IMR-90 (cell line): Measurements from ENCODE around the gene MCTP1. TPM values are rescaled to one million over a fixed set of nuclear protein-coding genes. Genes with fewer than 3 reads are reported as not detected.

Source experiments
- ATAC-seq: fragments of 200-7000 bp; cut with Tn5 transposase; 2 replicates; pipeline ENCODE4 v1.9.1; 2020; ENCODE audit warnings: low read depth, mild to moderate bottlenecking, moderate library complexity
- BruUV-seq: library from RNA; stranded (reverse); fragments of 400-500 nt; replicated peaks from 2 replicates; lab custom pipeline; 2021; lab: Mats Ljungman, UMichigan
- CTCF ChIA-PET: fragments of 300-600 bp; formaldehyde crosslinking; extraction: SDS; loops from one replicate; lab custom pipeline; 2021; ENCODE audit warnings: antibody characterized with exemption; lab: Yijun Ruan, JAX
- POLR2A ChIA-PET: fragments of 300-600 bp; sonication (Branson Sonifier 250); formaldehyde crosslinking; loops from one replicate; lab custom pipeline; 2022; ENCODE audit warnings: antibody characterized with exemption; ENCODE audit not compliant: unreplicated experiment; lab: Charles Lee
- DNase-seq: peaks from one replicate; pipeline ENCODE4 v3.0.0; 2013
- H2AFZ ChIP-seq: replicated peaks from 2 replicates; pipeline ENCODE3; 2013; ENCODE audit warnings: low read length, mild to moderate bottlenecking; ENCODE audit not compliant: poor library complexity
- H2AK5ac ChIP-seq: 2 replicates; pipeline ENCODE4 v1.6.1; 2013; ENCODE audit warnings: low read depth, low read length, inconsistent platforms
- H2AK9ac ChIP-seq: replicated peaks from 2 replicates; pipeline ENCODE3; 2013; ENCODE audit warnings: mild to moderate bottlenecking, low read depth, low read length, moderate library complexity; ENCODE audit not compliant: poor library complexity
- H2BK120ac ChIP-seq: 2 replicates; pipeline ENCODE4 v1.6.1; 2013; ENCODE audit warnings: low read depth, low read length, inconsistent platforms
- H2BK15ac ChIP-seq: 3 replicates; pipeline ENCODE4 v1.6.1; 2013; ENCODE audit warnings: low read depth, low read length, inconsistent platforms
- H2BK20ac ChIP-seq: 2 replicates; pipeline ENCODE4 v1.6.1; 2013; ENCODE audit warnings: low read depth, mild to moderate bottlenecking, inconsistent platforms, low read length, moderate library complexity
- H2BK5ac ChIP-seq: 2 replicates; pipeline ENCODE4 v1.6.1; 2013; ENCODE audit warnings: mild to moderate bottlenecking, low read depth, low read length, inconsistent platforms; ENCODE audit not compliant: poor library complexity, severe bottlenecking
- H3K14ac ChIP-seq: replicated peaks from 2 replicates; pipeline ENCODE4 v1.6.1; 2013; ENCODE audit warnings: low read depth, low read length, inconsistent platforms
- H3K18ac ChIP-seq: 2 replicates; pipeline ENCODE4 v1.6.1; 2013; ENCODE audit warnings: low read depth, low read length, control low read depth
- H3K23ac ChIP-seq: 2 replicates; pipeline ENCODE4 v1.6.1; 2013; ENCODE audit warnings: low read depth, low read length, inconsistent platforms
- H3K27ac ChIP-seq: 2 replicates; pipeline ENCODE4 v1.5.1; 2013; ENCODE audit warnings: mild to moderate bottlenecking, control low read depth, low read length; ENCODE audit not compliant: insufficient read depth
- H3K27me3 ChIP-seq: 2 replicates; pipeline ENCODE4 v1.6.1; 2013; ENCODE audit warnings: low read length; ENCODE audit not compliant: control insufficient read depth, insufficient read depth
- H3K36me3 ChIP-seq: 2 replicates; pipeline ENCODE4 v1.6.1; 2013; ENCODE audit warnings: low read length, mixed read lengths; ENCODE audit not compliant: control insufficient read depth, insufficient read depth
- H3K4ac ChIP-seq: 2 replicates; pipeline ENCODE4 v1.6.1; 2013; ENCODE audit warnings: low read depth, low read length, inconsistent platforms
- H3K4me1 ChIP-seq: 2 replicates; pipeline ENCODE4 v1.6.1; 2013; ENCODE audit warnings: low read length, mixed read lengths; ENCODE audit not compliant: control insufficient read depth, insufficient read depth
- H3K4me2 ChIP-seq: 2 replicates; pipeline ENCODE4 v1.6.1; 2013; ENCODE audit warnings: low read depth, mild to moderate bottlenecking, control low read depth, low read length, moderate library complexity
- H3K4me3 ChIP-seq: 2 replicates; pipeline ENCODE4 v1.5.1; 2013; ENCODE audit warnings: low read depth, mild to moderate bottlenecking, control low read depth, low read length, moderate library complexity; ENCODE audit not compliant: insufficient read depth
- H3K56ac ChIP-seq: 2 replicates; pipeline ENCODE4 v1.6.1; 2013; ENCODE audit warnings: low read length, inconsistent platforms; ENCODE audit not compliant: insufficient read depth; ENCODE audit errors: extremely low read depth
- H3K79me1 ChIP-seq, 2 experiments: 2 replicates each; pipeline ENCODE4 v1.6.1; 2013; ENCODE audit warnings: low read length in 2 of 2, inconsistent platforms in 1 of 2, low read depth in 1 of 2
- H3K9ac ChIP-seq: 2 replicates; pipeline ENCODE4 v1.6.1; 2013; ENCODE audit warnings: low read depth, low read length, control low read depth
- H3K9me1 ChIP-seq: 2 replicates; pipeline ENCODE4 v1.6.1; 2013; ENCODE audit warnings: low read length, inconsistent platforms; ENCODE audit not compliant: insufficient read depth
- H3K9me3 ChIP-seq: 2 replicates; pipeline ENCODE4 v1.6.1; 2013; ENCODE audit warnings: low read length; ENCODE audit not compliant: control insufficient read depth, insufficient read depth
- H4K20me1 ChIP-seq: 2 replicates; pipeline ENCODE4 v1.6.1; 2013; ENCODE audit warnings: low read length, inconsistent platforms; ENCODE audit not compliant: insufficient read depth
- H4K5ac ChIP-seq: 2 replicates; pipeline ENCODE4 v1.6.1; 2013; ENCODE audit warnings: mild to moderate bottlenecking, low read depth, low read length, control low read depth
- H4K8ac ChIP-seq, 2 experiments: 2 replicates each; pipeline ENCODE4 v1.6.1; 2013; ENCODE audit warnings: low read depth in 2 of 2, low read length in 2 of 2, control low read depth in 1 of 2, inconsistent platforms in 1 of 2
- H4K91ac ChIP-seq: 2 replicates; pipeline ENCODE4 v1.6.1; 2013; ENCODE audit warnings: low read depth, low read length, inconsistent platforms; ENCODE audit not compliant: insufficient read depth
- CTCF ChIP-seq: conservative IDR thresholded peaks from 2 replicates; pipeline ENCODE4 v1.5.1; 2012; ENCODE audit warnings: mild to moderate bottlenecking, low read depth, low read length, improper control_type of control experiment
- MAFK ChIP-seq: IDR thresholded peaks from 2 replicates; pipeline ENCODE4 v1.6.1; 2012; ENCODE audit warnings: low read depth, low read length, improper control_type of control experiment
- POLR2A ChIP-seq: IDR thresholded peaks from 2 replicates; pipeline ENCODE4 v1.6.1; 2012; ENCODE audit warnings: mild to moderate bottlenecking, low read depth, low read length
- RAD21 ChIP-seq: IDR thresholded peaks from 2 replicates; pipeline ENCODE4 v1.6.1; 2012; ENCODE audit warnings: low read length, improper control_type of control experiment
- RCOR1 ChIP-seq: IDR thresholded peaks from 2 replicates; pipeline ENCODE4 v1.6.1; 2012; ENCODE audit warnings: mild to moderate bottlenecking, low read length, improper control_type of control experiment; ENCODE audit not compliant: insufficient replicate concordance
- RFX5 ChIP-seq: IDR thresholded peaks from 2 replicates; pipeline ENCODE4 v1.8.0; 2012; ENCODE audit warnings: low read depth, mild to moderate bottlenecking, low read length, moderate library complexity
- SMC3 ChIP-seq: fragments of 150-350 bp; IDR thresholded peaks from 2 replicates; pipeline ENCODE4 v1.6.1; 2016; ENCODE audit warnings: low read depth, mild to moderate bottlenecking, antibody characterized with exemption, low read length, moderate library complexity
- USF2 ChIP-seq: fragments of 150-350 bp; IDR thresholded peaks from 2 replicates; pipeline ENCODE4 v1.6.1; 2017; ENCODE audit warnings: mild to moderate bottlenecking, antibody characterized with exemption, low read length, low read depth
- WGBS, 2 experiments: methylation state at CpG; one replicate each; pipeline versions ENCODE4 v1.1.5 to v1.1.7; 2013; ENCODE audit warnings: missing lambda C conversion rate in 2 of 2; ENCODE audit not compliant: insufficient read length in 1 of 2; ENCODE audit errors: extremely low coverage in 2 of 2; 5-methylcytosine and 5-hydroxymethylcytosine counted together
- dilution Hi-C: fragments of 300-500 bp; cut with HindIII; formaldehyde crosslinking; loops from one replicate; pipeline ENCODE4 v1.14.3; 2018; ENCODE audit warnings: low sequenced_read_pairs; ENCODE audit not compliant: unreplicated experiment
- in situ Hi-C: fragments of 300-500 bp; cut with MboI; formaldehyde crosslinking; loops from 3 replicates; pipeline ENCODE4 v1.14.3; 2019; ENCODE audit warnings: low sequenced_read_pairs, inconsistent platforms, mixed read lengths
- intact Hi-C: fragments of 100-400 bp; cut with micrococcal nuclease; formaldehyde crosslinking; loops from 2 replicates; pipeline ENCODE4 v1.10.0; 2022
- polyA plus RNA-seq, 3 experiments: library from polyadenylated mRNA; depleted of rRNA; stranded (reverse); fragments of >200 nt; gene quantifications; 2 replicates each; pipeline ENCODE4 v1.2.3, GENCODE V29; 2012; ENCODE audit warnings: low replicate concordance in 1 of 3
- total RNA-seq: library from RNA; depleted of rRNA; stranded (reverse); fragments of >200 nt; gene quantifications from 2 replicates; pipeline ENCODE4 v1.2.3, GENCODE V29; 2012

MCTP1 gene
- total and polyA plus RNA-seq, 2 of the 4 experiments (the other 2 are of a cell fraction), result 0.21 TPM; not detected in 1

GRCh38 chr5:95159603-95160002, 125.3 kb downstream of the MCTP1 start:
- no peaks in the 10 kb centered on the region for H3K27me3 ChIP-seq
- ChIA-PET CTCF (no interaction called here), POLR2A (no interaction called here)
- in situ Hi-C loops (no loop called here), intact Hi-C loops (no loop called here), dilution Hi-C loops (no loop called here)
- no peak for DNase-seq
- H3K4me3 ChIP-seq, result no peak overlapping the region
- H2BK20ac ChIP-seq, result no peak overlapping the region
- H2AK5ac ChIP-seq, result no peak overlapping the region
- no peaks in the 10 kb centered on the region for H3K4me1 ChIP-seq
- H3K18ac ChIP-seq, result no peak overlapping the region
- H3K56ac ChIP-seq, result no peak overlapping the region
- H3K79me1 ChIP-seq, result no peaks in the 10 kb centered on the region
- no peak overlapping the region for H4K8ac ChIP-seq
- ATAC-seq, result no peak
- no TSS peak for BruUV-seq
- no peaks in the 10 kb centered on the region for H4K20me1 ChIP-seq
- H2BK120ac ChIP-seq, result no peak overlapping the region
- TF ChIP-seq POLR2A (no peak), RCOR1 (no peak), RAD21 (no peak), CTCF (no peak), USF2 (no peak), RFX5 (no peak), SMC3 (no peak), MAFK (no peak)
- no peak overlapping the region for H4K91ac ChIP-seq
- no peak overlapping the region for H2AFZ ChIP-seq
- H2AK9ac ChIP-seq, result no peak overlapping the region
- H3K9me1 ChIP-seq, result no peaks in the 10 kb centered on the region
- 67% methylated on average over 1 of the region's 1 CpG; no CpG with 5 or more reads in 1 of the 2 experiments for WGBS, 2 experiments
- H4K5ac ChIP-seq, result no peak overlapping the region
- no peak overlapping the region for H3K4ac ChIP-seq
- H3K36me3 ChIP-seq, result no peaks in the 10 kb centered on the region
- no peak overlapping the region for H3K27ac ChIP-seq
- H3K9me3 ChIP-seq, result no peaks in the 10 kb centered on the region
- H2BK15ac ChIP-seq, result no peak overlapping the region
- no peak overlapping the region for H3K23ac ChIP-seq
- H3K9ac ChIP-seq, result no peak overlapping the region
- H2BK5ac ChIP-seq, result no peak overlapping the region
- no peak overlapping the region for H3K14ac ChIP-seq
- H3K4me2 ChIP-seq, result no peak overlapping the region
